Activated naive CD4-positive, alpha-beta T cell treated with anti-CD3 and anti-CD28 coated beads, Interleukin-2, amount 50 U/mL, for 16 hours (primary cell): ENCODE measurements around the gene VSTM1.

Source experiments
- DNase-seq: peaks from one replicate; pipeline ENCODE4 v3.0.0-alpha.2; 2020

VSTM1 gene

GRCh38 chr19:54009440-54009839 is 54.3 kb downstream of the VSTM1 start:
- DNase-seq: no peak

- DNase-seq: no peak
Observed at GRCh38 chr19:54002495-54003315, 61.0 kb downstream of the VSTM1 start.

DNA sequence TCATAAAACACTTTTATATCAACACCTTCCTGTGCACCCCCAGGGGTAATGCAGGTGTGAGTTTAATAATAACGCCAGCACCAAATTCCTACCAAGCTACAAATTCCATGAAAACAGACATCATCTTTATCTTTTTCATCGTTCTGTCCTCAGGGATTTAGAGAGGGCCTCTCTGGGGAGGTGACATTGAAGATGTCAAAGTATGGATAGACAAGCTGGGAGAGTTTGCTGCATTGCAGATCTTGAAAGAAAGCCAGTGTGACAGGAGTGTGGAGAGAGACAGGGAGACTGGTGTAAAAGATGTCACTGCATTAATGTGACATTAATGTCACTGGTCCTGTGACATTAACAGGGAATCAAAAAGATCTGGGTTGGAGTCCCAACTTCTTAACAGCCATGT is 62.2 kb downstream of the VSTM1 start:
- DNase-seq: no peak

DNA sequence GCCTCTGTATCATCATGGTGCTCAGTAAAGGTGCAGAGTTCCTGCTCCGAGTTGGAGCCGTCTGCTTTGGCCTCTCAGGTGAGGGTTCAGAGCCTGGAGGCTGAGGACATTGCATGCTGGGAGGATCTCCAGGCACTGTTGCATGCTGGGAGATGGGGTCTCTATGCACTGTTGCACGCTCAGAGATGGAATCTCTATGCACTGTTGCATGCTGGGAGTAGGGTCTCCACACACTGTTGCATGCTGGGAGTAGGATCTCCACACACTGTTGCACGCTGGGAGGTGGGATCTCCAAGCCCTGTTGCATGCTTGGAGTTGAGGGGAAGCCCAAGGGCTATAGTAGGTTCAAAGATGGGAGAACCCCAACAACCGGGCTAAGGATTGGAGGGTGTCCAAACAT is 64.0 kb downstream of the VSTM1 start:
- DNase-seq: no peak

DNA sequence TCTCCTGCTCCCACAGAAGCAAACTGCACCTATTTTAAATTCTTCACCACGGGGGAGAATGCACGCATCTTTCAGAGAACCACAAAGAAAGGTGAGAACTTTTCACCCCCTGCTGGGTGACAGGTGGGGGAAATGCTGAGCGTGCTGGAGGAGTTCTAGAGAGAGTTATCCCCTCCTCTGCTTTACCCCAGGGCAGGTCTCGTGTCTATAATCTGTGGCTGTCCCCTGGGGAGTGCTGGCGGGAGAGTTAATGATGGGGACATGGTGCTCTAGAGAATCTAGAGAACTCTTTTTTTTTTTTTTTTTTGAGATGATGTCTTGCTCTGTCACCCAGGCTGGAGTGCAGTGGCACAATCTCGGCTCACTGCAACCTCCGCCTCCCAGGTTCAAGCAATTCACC is 65.5 kb downstream of the VSTM1 start:
- no peak for DNase-seq

DNA sequence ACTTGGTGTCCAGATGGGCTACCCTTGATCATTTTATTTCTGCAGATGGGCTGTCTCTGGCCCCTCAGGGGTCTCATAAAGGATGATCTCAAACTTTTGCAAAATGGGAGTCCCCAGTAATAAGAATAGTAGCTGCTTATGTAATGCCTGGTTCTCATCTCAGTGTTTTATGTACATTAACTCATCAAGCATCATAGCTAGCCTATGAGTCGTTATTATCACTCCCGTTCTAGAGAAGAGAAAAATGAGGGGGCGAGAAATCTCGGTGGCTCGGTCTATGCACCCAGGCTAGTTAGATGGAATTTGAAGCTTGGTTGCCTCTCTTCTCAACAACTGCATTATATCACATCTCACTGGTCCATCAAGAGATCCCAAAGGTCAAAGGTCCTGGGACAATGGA is 68.9 kb downstream of the VSTM1 start:
- DNase-seq: no peak

GRCh38 chr19:53993448-53993847 is 70.2 kb downstream of the VSTM1 start:
- DNase-seq: no peak

DNA sequence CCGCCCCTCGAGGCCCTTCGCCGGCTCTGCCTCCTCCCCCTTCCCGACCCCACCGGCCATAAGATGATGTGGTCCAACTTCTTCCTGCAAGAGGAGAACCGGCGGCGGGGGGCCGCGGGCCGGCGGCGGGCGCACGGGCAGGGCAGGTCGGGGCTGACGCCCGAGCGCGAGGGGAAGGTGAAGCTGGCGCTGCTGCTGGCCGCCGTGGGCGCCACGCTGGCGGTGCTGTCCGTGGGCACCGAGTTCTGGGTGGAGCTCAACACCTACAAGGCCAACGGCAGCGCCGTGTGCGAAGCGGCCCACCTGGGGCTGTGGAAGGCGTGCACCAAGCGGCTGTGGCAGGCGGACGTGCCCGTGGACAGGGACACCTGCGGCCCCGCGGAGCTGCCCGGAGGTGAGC is 70.9 kb downstream of the VSTM1 start:
- DNase-seq: no peak

- no peak for DNase-seq
Observed at GRCh38 chr19:53992211-53992610, 71.5 kb downstream of the VSTM1 start.

DNA sequence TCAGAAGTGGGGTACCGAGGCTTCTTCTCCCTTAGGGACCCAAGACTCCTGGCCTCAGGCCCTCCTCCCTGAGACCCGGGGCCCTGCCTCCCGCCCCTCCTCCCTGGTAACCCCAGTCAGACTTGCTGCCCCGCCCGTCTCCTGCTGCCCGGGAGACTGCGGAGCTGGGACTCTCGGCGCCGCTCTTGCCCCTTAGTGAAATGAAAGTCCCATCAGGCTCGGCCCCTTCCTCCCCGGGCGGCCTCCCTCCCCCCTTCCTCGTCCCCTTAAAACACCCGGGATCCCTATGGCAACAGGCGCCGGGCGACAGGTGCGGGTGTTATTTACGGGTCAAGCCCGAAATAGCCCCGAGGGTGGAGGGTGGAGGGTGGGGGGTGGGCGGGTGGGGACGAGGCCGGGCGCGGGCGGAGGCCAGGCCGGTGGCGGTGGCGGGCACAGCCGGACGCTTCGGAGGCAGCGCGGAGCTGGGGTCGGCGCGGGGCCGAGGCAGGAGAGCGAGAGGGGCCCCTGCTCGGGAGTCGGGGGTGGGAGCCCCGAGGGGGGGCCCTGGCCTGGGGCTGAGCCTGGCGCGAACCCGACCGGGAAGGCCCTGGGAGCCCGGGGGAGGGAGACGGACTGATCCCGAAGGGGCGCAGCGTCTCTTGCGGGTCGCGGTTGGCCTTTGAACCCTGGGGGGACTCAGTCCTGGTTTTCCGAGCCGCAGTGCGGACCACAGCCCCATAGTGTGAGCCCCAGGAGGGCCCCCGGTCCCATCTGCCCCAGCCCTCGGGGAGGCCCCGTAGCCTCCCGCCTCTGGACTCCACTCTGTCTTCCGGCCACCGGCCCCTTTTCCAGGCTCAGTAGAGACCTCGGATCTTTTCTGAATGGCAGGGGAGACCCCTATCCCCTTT is 72.2 kb downstream of the VSTM1 start, which contains the start of gene CACNG6:
Gene CACNG6, plus strand, starts transcription at position 414 of the 890 bp plus-strand sequence. CDS start 1,241 bp downstream, outside the sequence.
- no peak for DNase-seq
